CD4-positive, alpha-beta T cell treated with Interleukin-15 for 4 hours (primary cell): Measurements from ENCODE around the gene P2RY6.

Experiments used
- DNase-seq: peaks from one replicate; pipeline ENCODE4 v3.0.0-alpha.2; 2020; ENCODE audit warnings: low spot score

P2RY6 gene

GRCh38 chr11:73317803-73318202 lies 45.7 kb downstream of the P2RY6 start:
- no peak for DNase-seq

GRCh38 chr11:73318501-73319011 lies 46.4 kb downstream of the P2RY6 start:
- DNase-seq = no peak

- no peak for DNase-seq
Measured at GRCh38 chr11:73320763-73321603, 48.8 kb downstream of the P2RY6 start.

- no peak for DNase-seq
Measured at GRCh38 chr11:73321604-73322381, 49.7 kb downstream of the P2RY6 start.

- no peak for DNase-seq
Measured at GRCh38 chr11:73322382-73323306, 50.5 kb downstream of the P2RY6 start.

- no peak for DNase-seq
Measured at GRCh38 chr11:73323464-73323863, 51.3 kb downstream of the P2RY6 start.

GRCh38 chr11:73324116-73324515 lies 52.0 kb downstream of the P2RY6 start:
- no peak for DNase-seq

GRCh38 chr11:73324665-73325035 lies 52.5 kb downstream of the P2RY6 start:
- no peak for DNase-seq

- DNase-seq = no peak
Measured at GRCh38 chr11:73325036-73325981, 53.2 kb downstream of the P2RY6 start.

GRCh38 chr11:73326929-73327811 lies 55.0 kb downstream of the P2RY6 start:
- DNase-seq = no peak

- DNase-seq = no peak
Measured at GRCh38 chr11:73327812-73328364, 55.8 kb downstream of the P2RY6 start.

- DNase-seq = no peak
Measured at GRCh38 chr11:73330569-73331093, 58.5 kb downstream of the P2RY6 start.

- DNase-seq = no peak
Measured at GRCh38 chr11:73331138-73331916, 59.2 kb downstream of the P2RY6 start.

GRCh38 chr11:73333173-73333572 lies 61.0 kb downstream of the P2RY6 start:
- DNase-seq = no peak

- no peak for DNase-seq
Measured at GRCh38 chr11:73333640-73334383, 61.7 kb downstream of the P2RY6 start.

- DNase-seq = no peak
Measured at GRCh38 chr11:73334384-73335203, 62.5 kb downstream of the P2RY6 start.
